OCI-LY7 (cell line): ENCODE data around the gene PDHX. TPM values are rescaled to one million over a fixed set of nuclear protein-coding genes. Genes with fewer than 3 reads are reported as not detected.

ENCODE experiments used
- BruUV-seq: library from RNA; stranded (reverse); fragments of 400-500 nt; replicated peaks from 2 replicates; lab custom pipeline; 2021; lab: Mats Ljungman, UMichigan
- CTCF ChIA-PET: fragments of 300-600 bp; sonication (Branson Sonifier 250); formaldehyde crosslinking; loops from one replicate; lab custom pipeline; 2022; ENCODE audit warnings: antibody characterized with exemption; ENCODE audit not compliant: unreplicated experiment; lab: Charles Lee
- POLR2A ChIA-PET: fragments of 300-600 bp; sonication (Branson Sonifier 250); formaldehyde crosslinking; loops from one replicate; lab custom pipeline; 2022; ENCODE audit warnings: antibody characterized with exemption; lab: Charles Lee
- DNase-seq: peaks from one replicate; pipeline ENCODE4 v3.0.0-alpha.2; 2015; ENCODE audit warnings: low spot score
- H2AFZ ChIP-seq: fragments of 200-600 bp; sonication (generic), shearing (Covaris generic); 2 replicates; pipeline ENCODE4 v1.6.1; 2014; ENCODE audit warnings: mild to moderate bottlenecking, antibody characterized with exemption, low read length, moderate library complexity
- H3K27ac ChIP-seq: fragments of 200-600 bp; sonication (generic); 2 replicates; pipeline ENCODE4 v1.5.1; 2014; ENCODE audit warnings: mixed run types, low read depth, mild to moderate bottlenecking, moderate library complexity, low read length, inconsistent platforms; ENCODE audit not compliant: poor library complexity, severe bottlenecking
- H3K36me3 ChIP-seq: fragments of 200-600 bp; sonication (generic); 2 replicates; pipeline ENCODE4 v1.6.1; 2014; ENCODE audit warnings: mild to moderate bottlenecking, antibody characterized with exemption, low read length, moderate library complexity, mixed read lengths; ENCODE audit not compliant: insufficient read depth
- H3K4me1 ChIP-seq: fragments of 200-600 bp; sonication (generic); 2 replicates; pipeline ENCODE4 v1.5.1; 2014; ENCODE audit warnings: mild to moderate bottlenecking, low read length; ENCODE audit not compliant: insufficient read depth, poor library complexity, severe bottlenecking
- H3K4me2 ChIP-seq: fragments of 200-600 bp; sonication (generic); 2 replicates; pipeline ENCODE4 v1.6.1; 2014; ENCODE audit warnings: mild to moderate bottlenecking, low read length
- H3K4me3 ChIP-seq: fragments of 200-600 bp; sonication (generic); 2 replicates; pipeline ENCODE4 v1.5.1; 2014; ENCODE audit warnings: mild to moderate bottlenecking, low read depth, low read length; ENCODE audit not compliant: poor library complexity, severe bottlenecking
- H3K79me2 ChIP-seq: fragments of 200-600 bp; sonication (generic); 2 replicates; pipeline ENCODE4 v1.6.1; 2016; ENCODE audit warnings: low read depth, mild to moderate bottlenecking, low read length, moderate library complexity, mixed read lengths; ENCODE audit not compliant: insufficient read depth
- H3K9me2 ChIP-seq: fragments of 200-600 bp; sonication (generic); 2 replicates; pipeline ENCODE4 v1.6.1; 2016; ENCODE audit warnings: mild to moderate bottlenecking, low read length, mixed read lengths; ENCODE audit not compliant: insufficient read depth
- H3K9me3 ChIP-seq: fragments of 200-600 bp; sonication (generic); 2 replicates; pipeline ENCODE4 v1.6.1; 2014; ENCODE audit warnings: mild to moderate bottlenecking, mixed run types, low read length, mixed read lengths
- H4K20me1 ChIP-seq: fragments of 200-600 bp; sonication (generic); 2 replicates; pipeline ENCODE4 v1.6.1; 2014; ENCODE audit warnings: mild to moderate bottlenecking, antibody characterized with exemption, low read length, moderate library complexity, mixed read lengths; ENCODE audit not compliant: insufficient read depth
- CTCF ChIP-seq: fragments of 200-600 bp; sonication (generic); conservative IDR thresholded peaks from 2 replicates; pipeline ENCODE4 v1.5.1; 2014; ENCODE audit warnings: mild to moderate bottlenecking, antibody characterized with exemption, low read length, moderate library complexity, mixed read lengths
- EZH2phosphoT487 ChIP-seq: fragments of 200-600 bp; sonication (generic); IDR thresholded peaks from 2 replicates; pipeline ENCODE4 v1.6.1; 2018; ENCODE audit warnings: low read depth, borderline replicate concordance, mild to moderate bottlenecking, mixed run types, antibody characterized with exemption, low read length, moderate library complexity, mixed read lengths
- intact Hi-C: fragments of 100-400 bp; cut with micrococcal nuclease; formaldehyde crosslinking; loops from one replicate; pipeline ENCODE4 v1.10.0; 2022; ENCODE audit not compliant: unreplicated experiment
- total RNA-seq, 2 experiments: library from RNA; depleted of rRNA in 1 of 2; stranded (reverse); fragments of >200 nt in 1 of 2; shearing (Covaris generic) in 1 of 2; gene quantifications; 2 replicates each; pipeline ENCODE4 v1.2.3, GENCODE V29; 2014 to 2022

PDHX gene
- total RNA-seq, 2 experiments from 2014 or later: 18.0 to 50.9 TPM

GRCh38 chr11:34984514-34984913 lies 68.1 kb downstream of the PDHX start:
- no TSS peak for BruUV-seq
- Histone ChIP-seq H3K79me2 (no peaks in the 10 kb centered on the region), H3K27ac (no peak overlapping the region), H3K9me3 (no peaks in the 10 kb centered on the region), H4K20me1 (no peaks in the 10 kb centered on the region), H3K4me1 (no peaks in the 10 kb centered on the region), H3K9me2 (no peaks in the 10 kb centered on the region), H2AFZ (no peak overlapping the region), H3K36me3 (peaks cover 15% of the 10 kb centered on the region), H3K4me3 (no peak overlapping the region), H3K4me2 (no peak overlapping the region)
- ChIA-PET CTCF (no interaction called here), POLR2A (interaction anchor here (0.9 kb wide), 1 partner anchor 9 kb away, joined by 3 read pairs; no protein-coding TSS in a partner anchor)
- intact Hi-C loops: no loop called here
- no peak for DNase-seq
- TF ChIP-seq EZH2phosphoT487 (no peak), CTCF (no peak)

DNA sequence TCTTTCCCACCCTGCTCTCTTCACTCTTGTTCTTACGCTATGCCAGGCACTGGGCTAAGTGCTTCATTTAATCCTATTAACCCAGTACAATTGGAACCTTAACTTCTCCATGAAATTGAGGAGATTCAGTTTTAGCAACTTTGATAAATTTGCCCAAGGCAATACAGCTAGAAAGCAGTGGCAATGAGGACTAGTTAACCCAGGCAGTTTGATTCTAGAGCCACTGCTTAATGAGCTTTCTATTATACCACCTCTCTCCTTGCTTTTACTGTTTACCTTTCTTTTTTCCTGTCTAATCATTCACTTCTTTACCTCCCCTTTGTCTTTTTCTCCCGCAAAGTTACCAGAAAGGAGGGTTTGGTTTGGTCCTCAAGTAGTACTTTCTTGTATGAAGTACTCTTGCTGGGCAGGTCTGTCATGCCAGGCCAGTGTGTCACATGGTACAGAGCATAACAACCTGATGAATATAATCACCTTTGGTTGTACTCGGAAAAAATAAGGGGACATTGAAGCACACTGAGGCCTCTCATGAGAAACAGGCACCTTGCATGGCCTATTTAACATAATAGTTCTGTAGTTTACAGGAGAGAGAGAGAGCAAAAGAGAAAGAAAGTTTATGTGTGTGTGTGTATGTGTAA lies 70.6 kb downstream of the PDHX start:
- BruUV-seq: no TSS peak
- TF ChIP-seq EZH2phosphoT487 (no peak), CTCF (no peak)
- Histone ChIP-seq H3K79me2 (no peaks in the 10 kb centered on the region), H3K4me2 (no peak overlapping the region), H3K9me2 (no peaks in the 10 kb centered on the region), H4K20me1 (no peaks in the 10 kb centered on the region), H3K4me3 (no peak overlapping the region), H3K4me1 (no peaks in the 10 kb centered on the region), H3K36me3 (peaks cover 11% of the 10 kb centered on the region), H3K9me3 (no peaks in the 10 kb centered on the region), H3K27ac (no peak overlapping the region), H2AFZ (no peak overlapping the region)
- intact Hi-C loops: no loop called here
- ChIA-PET POLR2A (interaction anchor here (0.6 to 1.1 kb wide), 4 partner anchors 10 to 346 kb away, joined by 3 to 9 read pairs (median 4); no protein-coding TSS in a partner anchor), CTCF (interaction anchor here (0.6 kb wide), 1 partner anchor 48 kb away, joined by 3 read pairs; no protein-coding TSS in a partner anchor)
- DNase-seq: no peak

DNA sequence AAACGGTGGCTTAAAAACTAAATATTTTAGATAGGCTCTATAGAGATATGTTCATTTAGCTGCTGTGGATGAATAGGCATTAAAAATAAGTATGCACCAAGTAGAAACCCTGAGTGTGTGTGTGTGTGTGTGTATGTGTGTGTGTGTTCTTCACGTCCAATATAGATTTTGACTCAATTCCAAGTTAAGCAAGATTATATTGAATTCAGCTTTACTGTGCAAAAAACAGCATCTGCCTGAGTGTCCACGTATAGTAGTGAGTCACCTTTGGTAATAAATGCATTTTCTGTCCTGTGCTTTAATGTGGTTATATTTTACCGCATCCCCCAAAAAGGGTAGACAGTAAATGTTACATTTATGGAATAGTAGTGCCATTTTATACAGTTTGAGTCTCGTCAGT lies 71.2 kb downstream of the PDHX start:
- Histone ChIP-seq H3K9me2 (no peaks in the 10 kb centered on the region), H3K4me3 (no peak overlapping the region), H3K36me3 (peaks cover 11% of the 10 kb centered on the region), H3K79me2 (no peaks in the 10 kb centered on the region), H3K9me3 (no peaks in the 10 kb centered on the region), H4K20me1 (no peaks in the 10 kb centered on the region), H2AFZ (no peak overlapping the region), H3K4me1 (no peaks in the 10 kb centered on the region), H3K4me2 (no peak overlapping the region), H3K27ac (no peak overlapping the region)
- BruUV-seq: no TSS peak
- POLR2A ChIA-PET: no interaction called here
- DNase-seq: no peak
- intact Hi-C loops: no loop called here
- CTCF ChIA-PET: interaction anchor here (0.6 kb wide), 1 partner anchor 49 kb away, joined by 3 read pairs; no protein-coding TSS in a partner anchor
- no peak for TF ChIP-seq CTCF
- no peak for TF ChIP-seq EZH2phosphoT487
